Thyroid gland (tissue), 4 donors: ENCODE results near the gene LMO7.

Experiments used
- CTCF ChIP-seq, 6 experiments: fragments of 200-600 bp in 3 of 6; fragments of 450-650 bp in 3 of 6; sonication (generic) in 3 of 6; IDR thresholded peaks; one replicate each; pipeline ENCODE4 v1.5.1; 2016 to 2019; ENCODE audit warnings: antibody characterized with exemption in 6 of 6, mild to moderate bottlenecking in 2 of 6, inconsistent platforms in 1 of 6, moderate library complexity in 1 of 6
- POLR2A ChIP-seq, 2 donors: fragments of 450-650 bp; IDR thresholded peaks; one replicate each; pipeline ENCODE4 v1.6.1; 2017; ENCODE audit warnings: antibody characterized with exemption in 2 of 2, mild to moderate bottlenecking in 2 of 2, moderate library complexity in 1 of 2

GRCh38 chr13:75713852-75714251 is 77.7 kb downstream of the LMO7 start:
- TF ChIP-seq CTCF (IDR thresholded peaks at IDR 0.05) (no peak), POLR2A (IDR thresholded peaks at IDR 0.05) (no peak)
